Calu3 (cell line): ENCODE measurements around the gene PLXNA1. TPM values are rescaled to one million over a fixed set of nuclear protein-coding genes. Genes with fewer than 3 reads are reported as not detected.

Experiments
- BruUV-seq: library from RNA; stranded (reverse); fragments of 400-500 nt; replicated peaks from 2 replicates; lab custom pipeline; 2021; lab: Mats Ljungman, UMichigan
- CTCF ChIA-PET: fragments of 300-600 bp; sonication (Branson Sonifier 250); formaldehyde crosslinking; loops from one replicate; lab custom pipeline; 2022; ENCODE audit warnings: antibody characterized with exemption; lab: Charles Lee
- DNase-seq: peaks from one replicate; pipeline ENCODE4 v3.0.0; 2022
- H3K27ac Mint-ChIP-seq: one replicate; pipeline ENCODE4 v1.8.0; 2022; ENCODE audit warnings: mixed read lengths; ENCODE audit not compliant: unreplicated experiment
- H3K27me3 Mint-ChIP-seq: one replicate; pipeline ENCODE4 v1.8.0; 2022; ENCODE audit warnings: mixed read lengths; ENCODE audit not compliant: unreplicated experiment
- H3K36me3 Mint-ChIP-seq: one replicate; pipeline ENCODE4 v1.8.0; 2022; ENCODE audit warnings: mild to moderate bottlenecking, moderate library complexity, mixed read lengths; ENCODE audit not compliant: insufficient read depth, unreplicated experiment
- H3K4me1 Mint-ChIP-seq: one replicate; pipeline ENCODE4 v1.8.0; 2022; ENCODE audit warnings: mild to moderate bottlenecking, low read depth, mixed read lengths; ENCODE audit not compliant: unreplicated experiment
- H3K4me3 Mint-ChIP-seq: one replicate; pipeline ENCODE4 v1.8.0; 2022; ENCODE audit warnings: mild to moderate bottlenecking, low read depth, moderate library complexity, mixed read lengths; ENCODE audit not compliant: unreplicated experiment
- H3K9me3 Mint-ChIP-seq: one replicate; pipeline ENCODE4 v1.8.0; 2022; ENCODE audit warnings: low read depth, mixed read lengths; ENCODE audit not compliant: unreplicated experiment
- CTCF ChIP-seq: fragments of 200-600 bp; IDR thresholded peaks from one replicate; pipeline ENCODE4 v1.8.0; 2022; ENCODE audit warnings: antibody characterized with exemption; ENCODE audit not compliant: unreplicated experiment
- intact Hi-C: fragments of 100-400 bp; cut with micrococcal nuclease; formaldehyde crosslinking; loops from one replicate; pipeline ENCODE4 v1.10.0; 2022; ENCODE audit not compliant: unreplicated experiment
- total RNA-seq: library from RNA; stranded (reverse); gene quantifications from 2 replicates; pipeline ENCODE4 v1.2.3, GENCODE V29; 2022

PLXNA1 gene
- total RNA-seq, 1 experiment from 2014 or later, result 84.3 TPM

GRCh38 chr3:127019449-127019848 is 36.5 kb downstream of the PLXNA1 start:
- Mint-ChIP-seq H3K36me3 (peaks cover 49% of the 10 kb centered on the region), H3K27ac (no peak overlapping the region), H3K9me3 (no peaks in the 10 kb centered on the region), H3K4me1 (no peaks in the 10 kb centered on the region), H3K4me3 (no peak overlapping the region), H3K27me3 (no peaks in the 10 kb centered on the region)
- no peak for TF ChIP-seq CTCF
- intact Hi-C loops, result no loop called here
- BruUV-seq, result no TSS peak
- DNase-seq, result no peak
- CTCF ChIA-PET, result no interaction called here

- H3K36me3 Mint-ChIP-seq, result peaks cover 40% of the 10 kb centered on the region
- intact Hi-C loops, result no loop called here
- no peaks in the 10 kb centered on the region for H3K9me3 Mint-ChIP-seq
- DNase-seq, result no peak
- no peaks in the 10 kb centered on the region for H3K27me3 Mint-ChIP-seq
- no TSS peak for BruUV-seq
- no peaks in the 10 kb centered on the region for H3K4me1 Mint-ChIP-seq
- CTCF ChIA-PET, result no interaction called here
- H3K4me3 Mint-ChIP-seq, result no peak overlapping the region
- TF ChIP-seq CTCF, result no peak
- no peak overlapping the region for H3K27ac Mint-ChIP-seq
Measured at GRCh38 chr3:127020543-127020942, 37.6 kb downstream of the PLXNA1 start.

- Mint-ChIP-seq H3K4me3 (no peak overlapping the region), H3K27me3 (no peaks in the 10 kb centered on the region), H3K4me1 (no peaks in the 10 kb centered on the region), H3K9me3 (no peaks in the 10 kb centered on the region), H3K36me3 (peaks cover 34% of the 10 kb centered on the region), H3K27ac (no peak overlapping the region)
- intact Hi-C loops, result no loop called here
- no peak for DNase-seq
- no TSS peak for BruUV-seq
- CTCF ChIA-PET, result interaction anchor here (0.5 kb wide), 1 partner anchor 41 kb away, joined by 3 read pairs; no protein-coding TSS in a partner anchor
- no peak for TF ChIP-seq CTCF
Measured at GRCh38 chr3:127022849-127023248, 39.9 kb downstream of the PLXNA1 start.

GRCh38 chr3:127025456-127025855 is 42.5 kb downstream of the PLXNA1 start:
- CTCF ChIA-PET, result no interaction called here
- peaks cover 46% of the 10 kb centered on the region for H3K36me3 Mint-ChIP-seq
- BruUV-seq, result no TSS peak

More at GRCh38 chr3:127025456-127025855, 42.5 kb downstream of the PLXNA1 start:
- no peak overlapping the region for H3K27ac Mint-ChIP-seq
- H3K4me3 Mint-ChIP-seq, result no peak overlapping the region
- intact Hi-C loops, result no loop called here
- no peak for DNase-seq
- no peak for TF ChIP-seq CTCF
- no peaks in the 10 kb centered on the region for H3K9me3 Mint-ChIP-seq
- no peaks in the 10 kb centered on the region for H3K4me1 Mint-ChIP-seq
- H3K27me3 Mint-ChIP-seq, result no peaks in the 10 kb centered on the region
